ENCODE results near the gene KEL.

KEL gene

DNA sequence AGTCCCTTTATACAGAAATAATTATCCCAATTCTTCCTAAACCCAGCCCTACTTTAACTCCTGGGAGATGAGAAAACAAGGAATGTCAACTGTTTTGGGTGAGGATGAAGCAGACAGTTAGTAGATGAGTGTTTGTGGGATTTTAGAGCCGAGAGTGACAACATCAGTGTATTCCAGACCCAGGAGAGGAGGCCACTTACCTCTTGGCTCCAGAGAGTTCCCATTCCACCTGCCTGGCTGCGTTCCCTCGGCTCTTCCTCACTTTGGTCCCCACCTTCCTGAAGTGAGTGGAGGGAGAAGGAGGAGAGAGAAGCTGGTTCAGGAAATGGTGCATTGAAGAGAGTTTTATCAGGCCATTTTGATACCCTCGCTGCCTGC lies 579 bp downstream of the KEL start:
- no peak for DNase-seq

DNA sequence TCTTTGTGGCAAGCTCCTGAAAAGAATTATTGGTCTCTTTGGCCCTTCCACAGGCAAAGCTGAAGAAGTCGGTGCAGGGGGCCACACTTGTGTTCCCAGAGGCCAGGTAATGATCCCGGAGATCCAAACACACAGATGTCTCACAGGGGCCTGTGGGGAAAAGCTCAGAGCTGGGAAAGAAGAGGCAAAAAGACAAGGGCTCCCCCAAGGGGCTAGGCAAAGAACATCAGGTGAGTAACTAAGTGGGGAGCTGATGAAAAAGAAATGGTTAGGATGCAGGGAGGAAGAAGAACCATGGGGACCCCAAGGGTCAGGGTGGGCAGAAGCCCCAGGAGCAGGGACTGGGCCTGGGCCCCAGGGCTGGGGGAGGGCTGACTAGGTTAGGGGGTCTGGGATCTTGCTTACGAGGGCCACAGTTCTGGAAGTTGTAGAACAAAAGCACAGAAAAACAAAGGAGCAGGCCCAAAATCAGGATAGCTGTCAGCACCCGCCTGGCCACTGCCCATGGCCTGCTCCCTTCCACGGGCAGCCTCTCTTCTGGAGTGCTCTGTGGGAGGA lies 1.1 kb downstream of the KEL start:
- no peak for DNase-seq

DNA sequence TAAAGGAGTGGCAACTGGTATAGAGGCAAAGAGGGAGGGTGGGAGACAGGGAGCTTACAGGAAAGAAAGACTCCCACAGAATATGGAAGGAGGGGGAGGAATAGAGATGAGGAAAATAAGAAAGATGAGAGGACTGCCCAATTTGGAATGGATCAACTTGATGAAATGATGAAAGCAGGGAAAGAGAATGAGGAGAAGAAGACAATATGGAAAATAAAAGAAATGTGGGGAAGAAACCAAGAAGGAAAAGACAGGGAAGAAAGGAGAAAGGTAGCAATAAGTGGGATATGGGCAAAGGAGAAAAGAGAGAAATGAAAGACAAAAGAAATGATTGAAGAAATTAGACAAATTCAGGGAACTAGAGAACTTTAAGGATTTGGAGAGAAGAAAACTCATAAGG lies 3.0 kb downstream of the KEL start:
- DNase-seq: no peak

DNA sequence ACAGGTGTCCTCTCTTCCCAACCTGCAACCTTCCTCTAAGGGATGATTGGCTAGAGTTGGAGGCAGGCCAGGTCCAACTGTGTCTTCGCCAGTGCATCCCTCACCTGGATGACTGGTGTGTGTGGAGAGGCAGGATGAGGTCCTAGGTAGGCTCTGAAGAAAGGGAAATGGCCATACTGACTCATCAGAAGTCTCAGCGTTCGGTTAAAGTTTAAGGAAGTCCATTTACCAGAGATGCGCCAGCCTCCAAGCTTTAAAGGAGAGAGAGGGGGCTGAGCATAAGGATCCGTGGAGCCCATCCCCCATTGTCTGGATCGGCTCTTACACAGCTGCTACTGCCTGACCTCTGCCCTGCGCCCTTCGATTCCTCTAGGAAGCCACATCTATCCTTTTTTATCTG lies 4.4 kb downstream of the KEL start:
- no peak for DNase-seq

DNA sequence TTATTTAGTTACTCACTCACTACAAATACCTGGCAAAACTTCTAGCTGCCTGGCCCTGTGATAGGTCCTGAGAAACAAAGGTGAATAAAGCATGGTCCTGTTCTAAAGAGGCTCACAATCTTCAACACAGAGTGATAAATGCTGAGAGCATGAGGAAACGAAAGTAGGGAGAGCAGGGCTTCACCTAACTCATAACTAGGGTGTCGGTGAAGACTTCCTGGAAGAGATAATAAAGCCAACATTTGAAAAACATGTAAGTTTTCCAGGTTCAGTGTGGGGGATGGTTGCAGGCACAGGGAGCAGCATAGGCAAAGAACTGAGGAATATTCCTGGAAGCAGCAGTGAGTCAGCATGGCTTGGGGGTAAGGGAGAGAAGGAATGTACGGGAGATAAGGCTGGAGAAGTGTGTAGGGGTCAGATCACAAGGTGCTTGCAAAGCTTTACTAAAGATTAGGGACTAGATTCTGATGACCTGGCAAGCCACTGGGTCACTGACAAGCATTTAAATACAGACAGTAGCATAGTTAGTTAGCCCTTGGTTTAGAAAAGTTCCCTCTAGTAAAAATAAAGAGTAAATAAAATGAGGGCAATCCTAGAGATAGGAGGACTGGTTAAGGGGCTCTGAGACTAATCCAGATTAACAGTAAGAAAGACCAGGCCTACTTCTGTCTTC lies 5.1 kb downstream of the KEL start:
- DNase-seq: no peak

DNA sequence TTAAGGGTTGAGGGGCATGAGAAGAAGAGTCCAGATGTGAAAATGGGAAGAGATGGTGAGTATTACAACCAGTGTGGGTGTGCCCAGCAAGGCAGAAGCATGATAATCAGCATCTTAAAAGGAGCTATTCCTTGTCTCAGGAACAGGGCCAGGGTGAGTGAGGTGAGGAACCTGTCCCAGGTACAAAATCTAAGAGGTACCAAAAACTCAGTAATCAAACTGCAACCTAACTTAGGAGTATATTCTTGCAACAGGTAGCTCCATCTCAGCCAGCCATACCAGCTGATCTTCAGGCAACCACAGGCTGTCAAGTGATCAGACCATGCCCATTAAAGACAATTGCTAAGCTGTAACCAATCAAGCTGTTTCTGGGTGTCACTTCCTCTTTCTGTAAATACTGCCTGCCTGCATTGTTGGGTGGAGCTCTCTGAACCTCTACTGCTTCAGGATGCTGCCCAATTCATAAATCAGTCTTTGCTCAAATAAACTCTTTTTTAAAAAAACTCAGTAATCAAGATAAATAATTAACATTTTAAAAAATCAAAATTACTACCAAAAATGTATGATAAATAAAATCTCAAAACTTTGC lies 7.4 kb downstream of the KEL start:
- DNase-seq: no peak

DNA sequence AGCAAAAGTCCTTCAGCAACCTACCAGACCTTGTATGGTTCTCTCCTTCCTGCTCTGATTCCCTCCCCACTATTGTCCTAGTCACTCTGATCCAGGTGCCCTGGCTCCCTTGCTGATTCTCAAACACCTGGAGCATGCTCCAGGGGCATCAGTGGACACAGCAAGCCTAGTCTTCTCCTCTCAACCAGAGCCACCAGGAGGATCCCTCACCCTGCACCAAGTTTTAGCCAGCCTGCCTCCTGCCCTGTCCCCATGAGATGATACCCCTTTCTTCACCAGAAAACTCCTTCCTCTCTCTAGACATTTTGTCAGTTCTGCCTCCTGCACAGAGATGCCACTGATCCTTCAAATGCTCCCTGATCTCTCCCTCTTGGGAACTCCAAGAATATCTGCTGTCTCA lies 11.9 kb downstream of the KEL start:
- no peak for DNase-seq

DNA sequence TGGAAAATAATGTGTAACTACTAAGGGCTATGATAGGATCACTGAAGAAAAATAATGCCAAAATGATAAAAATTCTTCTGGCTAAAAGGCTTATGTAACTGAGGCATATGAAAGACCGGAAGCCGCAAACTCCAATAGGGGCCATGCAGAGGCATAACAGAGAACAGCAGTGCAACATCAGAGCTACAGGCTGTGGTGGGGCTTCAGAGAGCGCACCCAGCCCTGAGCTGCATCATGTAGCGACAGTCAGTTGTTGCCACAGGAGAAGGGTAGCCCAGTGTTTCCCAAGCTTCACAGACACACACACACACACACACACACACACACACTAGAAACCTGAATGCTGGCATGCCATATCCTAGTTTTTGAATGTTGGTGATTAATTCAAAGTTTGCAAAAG lies 13.6 kb downstream of the KEL start:
- DNase-seq: no peak

DNA sequence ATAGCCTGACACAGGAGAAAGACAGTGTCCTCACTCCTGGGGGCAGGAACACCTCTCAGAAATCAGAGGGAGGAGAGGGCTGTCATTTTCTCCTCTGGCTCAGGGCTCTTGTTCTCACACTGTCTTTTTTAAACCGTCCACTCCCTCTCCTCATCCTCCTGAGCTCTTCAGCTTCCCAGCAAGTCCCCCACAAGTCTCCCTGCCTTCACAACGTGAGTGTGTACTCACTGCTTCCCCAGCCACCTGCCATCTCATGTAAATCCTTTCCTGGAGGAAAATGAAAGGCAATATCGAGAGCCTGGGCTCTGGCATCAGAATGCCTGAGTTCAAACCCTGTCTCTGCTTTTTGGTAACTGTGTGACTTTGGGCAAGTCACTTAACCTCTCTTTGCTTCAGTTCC lies 17.2 kb downstream of the KEL start:
- DNase-seq: no peak

DNA sequence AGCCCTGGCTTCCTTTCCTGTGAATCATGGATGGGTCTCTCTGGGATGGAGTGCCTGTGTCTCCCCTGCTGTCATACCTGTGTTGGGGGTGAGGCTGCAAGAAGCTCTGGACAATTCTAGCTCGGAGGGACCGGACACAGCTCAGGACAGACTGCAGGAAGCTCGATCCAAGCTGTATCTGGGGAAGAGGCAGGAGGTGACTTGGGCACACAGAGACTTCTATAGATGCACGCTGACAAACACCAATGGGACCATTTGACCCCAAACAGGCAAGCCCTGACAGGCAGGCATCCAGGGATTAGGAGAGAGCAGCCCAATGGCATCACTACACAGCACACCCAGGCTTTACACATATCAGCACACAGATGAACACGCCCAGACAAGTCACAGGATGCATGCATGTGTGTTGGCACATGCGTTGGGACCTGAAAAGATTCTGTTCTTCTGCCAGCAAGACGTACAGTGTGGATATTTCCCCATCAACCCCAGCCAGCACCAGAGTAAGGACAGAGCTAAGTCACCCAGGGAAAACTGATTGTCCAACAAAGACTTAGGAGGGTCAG lies 18.4 kb downstream of the KEL start:
- no peak for DNase-seq

DNA sequence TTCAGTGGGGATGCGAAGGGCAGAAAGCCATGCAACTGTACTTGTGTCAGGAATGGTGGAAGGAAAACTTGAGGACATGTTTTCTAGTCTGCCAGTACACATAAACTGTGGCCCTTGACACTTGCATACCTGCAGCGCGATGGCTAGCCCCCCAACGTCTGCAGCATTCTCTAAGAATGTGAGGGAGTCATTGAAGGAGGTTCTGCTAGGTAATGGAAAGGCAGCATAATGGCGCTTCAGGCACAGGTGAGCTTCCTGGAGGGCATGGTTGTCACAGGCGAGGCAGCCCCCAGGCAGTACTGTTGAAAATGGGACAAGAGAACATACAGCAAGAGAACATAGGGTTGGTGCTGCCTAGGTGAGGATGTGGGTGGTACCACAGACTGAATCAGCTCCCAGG lies 19.4 kb downstream of the KEL start:
- DNase-seq: no peak

DNA sequence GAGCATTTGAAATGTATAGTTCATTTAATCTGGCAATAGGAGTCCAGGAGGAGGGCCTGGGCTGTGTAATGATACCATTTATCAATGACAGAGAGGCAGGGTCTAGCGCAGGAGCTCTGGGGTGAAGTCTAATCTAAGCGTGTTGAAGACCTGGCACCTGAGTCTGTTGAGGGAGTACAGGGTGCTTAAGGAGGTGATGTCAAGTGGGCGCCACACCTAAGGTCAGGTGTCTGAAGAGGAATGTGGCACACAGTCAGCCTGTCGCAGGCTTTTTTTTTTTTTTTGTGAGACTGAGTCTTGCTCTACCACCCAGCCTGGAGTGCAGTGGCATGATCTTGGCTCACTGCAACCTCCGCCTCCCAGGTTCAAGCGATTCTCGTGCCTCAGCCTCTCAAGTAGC lies 20.6 kb downstream of the KEL start:
- DNase-seq: no peak

DNA sequence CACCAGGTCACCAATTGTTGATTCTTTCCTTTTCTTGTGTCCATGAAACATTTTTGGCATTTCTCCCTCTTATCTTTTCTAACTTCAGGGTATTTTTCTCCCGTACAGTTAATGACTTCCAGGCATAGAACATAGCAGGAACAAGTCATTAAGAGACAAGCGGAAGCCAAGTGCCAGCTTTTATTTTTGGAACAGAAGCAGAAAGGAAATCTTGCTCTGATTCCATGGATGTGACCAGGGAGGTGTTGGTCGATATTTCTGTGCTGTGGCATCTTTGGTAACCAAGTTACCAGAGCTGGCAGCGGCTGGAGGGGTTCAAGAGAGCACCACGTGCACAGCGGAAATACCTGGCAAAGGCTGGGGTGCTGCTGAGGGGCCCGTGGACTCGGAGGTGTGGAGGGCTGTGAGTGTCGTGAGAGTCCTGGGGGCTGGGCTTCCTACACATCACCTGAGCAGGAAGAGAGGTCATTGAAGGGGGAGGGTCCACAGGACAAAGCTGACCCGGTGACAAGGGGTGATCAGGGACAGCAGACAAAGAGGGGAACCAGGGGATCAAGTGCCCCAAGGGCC lies 21.1 kb downstream of the KEL start:
- DNase-seq: no peak

DNA sequence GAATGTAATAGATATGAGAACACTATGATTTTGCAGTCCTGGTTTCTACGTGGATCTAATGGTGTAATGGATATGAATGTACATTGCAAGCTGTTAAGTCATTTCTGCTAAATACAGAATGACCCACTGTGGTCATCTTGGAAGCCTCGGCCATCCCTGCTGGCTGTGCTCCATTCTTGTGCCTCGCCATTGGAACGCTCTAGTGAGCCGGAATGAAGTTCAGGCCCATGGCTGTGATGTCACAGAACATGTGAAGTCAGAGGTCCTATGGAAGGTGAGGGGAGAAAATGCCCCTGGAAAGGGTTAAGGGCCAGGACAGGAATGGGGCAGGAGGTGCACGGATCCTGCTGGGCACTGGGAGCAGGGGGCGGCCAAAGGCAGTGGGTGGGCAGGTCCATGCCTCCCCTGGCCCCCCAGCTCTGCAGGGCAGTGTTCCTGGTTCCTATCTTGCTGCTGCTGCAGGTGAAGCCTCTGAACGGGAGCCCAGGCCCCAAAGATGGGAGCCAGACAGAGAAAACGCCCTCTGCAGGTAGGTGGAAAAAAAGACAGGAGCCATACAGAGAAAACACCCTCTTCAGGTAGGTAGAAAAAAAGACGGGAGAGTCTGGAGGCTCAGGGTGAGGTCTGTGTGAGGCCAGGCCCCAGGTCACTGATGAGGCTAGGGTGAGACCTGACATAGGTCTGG lies 22.8 kb downstream of the KEL start, which contains the start of gene LLCFC1:
LLCFC1 (plus strand) TSS at position 259 of the 685 bp plus-strand sequence; CDS start at position 397, 138 bp downstream.
- no peak for DNase-seq

DNA sequence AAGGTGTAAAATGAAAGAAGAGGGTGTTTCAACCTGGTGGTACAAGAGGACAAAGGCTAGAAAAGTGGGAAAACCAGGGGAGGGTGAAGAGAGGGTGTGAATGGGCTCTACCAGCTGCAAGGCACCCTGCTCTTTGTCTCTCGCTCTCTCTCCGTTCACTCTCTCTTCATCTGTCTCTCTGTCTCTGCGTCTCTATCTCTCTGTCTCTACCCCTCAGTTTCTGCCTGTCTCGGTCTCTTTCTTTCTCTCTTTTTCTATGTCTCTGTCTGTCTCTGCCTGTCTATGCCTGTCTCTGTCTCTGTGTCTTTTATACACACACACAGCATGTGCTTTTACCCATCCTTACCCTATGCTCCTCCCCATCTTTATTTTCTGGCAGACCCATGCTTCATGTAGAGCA lies 23.6 kb downstream of the KEL start:
- no peak for DNase-seq

DNA sequence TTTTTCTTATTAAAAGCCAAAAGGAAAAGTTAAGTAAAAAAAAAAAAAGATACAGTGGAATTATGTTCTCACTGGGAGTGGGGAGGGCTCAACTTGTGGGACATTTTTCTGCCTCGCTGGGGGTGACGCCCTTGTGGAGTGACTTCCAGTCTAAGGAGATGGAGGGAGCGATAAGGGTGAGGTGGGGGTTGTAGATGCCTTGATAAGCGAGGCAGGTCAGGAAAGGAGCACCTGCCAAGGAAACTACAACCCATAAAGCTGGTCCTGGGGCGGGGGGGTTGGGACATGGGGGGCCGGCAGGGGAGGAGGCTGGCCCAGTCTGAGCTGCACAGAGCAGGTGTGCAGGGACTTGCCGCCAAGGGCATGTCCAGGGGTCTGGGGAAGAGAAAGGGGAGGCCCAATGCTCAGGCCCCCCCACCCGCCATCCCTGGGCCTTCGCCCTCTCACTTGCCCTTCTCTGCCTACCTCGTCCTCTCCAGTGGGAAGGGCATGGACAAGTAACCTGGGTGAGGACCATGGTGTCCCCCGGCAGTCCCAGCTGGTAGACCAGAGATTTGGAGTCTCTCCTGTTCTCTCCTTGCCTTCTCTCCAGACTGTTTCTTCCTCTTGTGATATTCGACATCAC lies 26.1 kb downstream of the KEL start:
- DNase-seq: no peak

DNA sequence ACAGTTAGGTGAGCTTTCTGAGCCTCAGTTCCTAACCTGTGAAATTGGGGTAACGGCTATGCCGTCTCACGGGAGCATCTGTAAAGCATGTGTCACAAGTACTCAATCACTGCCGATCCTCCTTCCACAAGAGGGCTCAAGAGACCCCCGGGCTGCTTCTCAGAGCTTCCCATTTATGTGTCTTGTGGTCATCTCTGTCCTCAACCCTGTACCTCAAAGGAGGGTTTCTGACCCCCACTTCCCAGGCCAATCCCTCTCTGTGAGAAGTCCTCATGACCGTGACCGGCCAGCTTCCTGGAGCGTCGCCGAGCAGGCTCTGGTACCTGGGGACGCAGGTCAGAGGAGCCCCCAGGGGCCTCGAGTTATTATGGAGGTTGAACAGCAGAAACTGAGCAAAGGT lies 28.1 kb downstream of the KEL start:
- DNase-seq: no peak

DNA sequence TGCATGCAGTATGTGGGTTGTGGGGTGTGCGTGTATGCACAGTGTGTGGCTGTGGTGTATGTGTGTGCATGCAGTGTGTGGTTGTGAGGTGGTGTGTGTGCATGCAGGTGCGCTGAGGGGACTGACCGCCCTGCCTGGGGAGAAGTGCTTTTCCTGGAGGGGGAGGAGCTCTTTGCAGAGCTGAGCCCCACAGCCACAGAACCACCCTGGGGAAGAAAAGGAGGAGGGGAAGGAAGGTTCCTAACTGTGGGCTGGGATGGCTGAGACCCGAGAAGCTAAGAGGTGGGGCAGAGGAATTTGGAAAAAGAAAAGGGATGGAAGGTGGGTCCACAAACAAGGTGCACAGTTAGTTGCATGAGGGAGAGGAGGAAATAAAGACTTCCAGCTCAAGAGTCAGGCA lies 28.5 kb downstream of the KEL start, which contains the start of gene TRPV5:
TRPV5 (minus strand) TSS at position 123 of the 400 bp plus-strand sequence. CDS start 287 bp downstream, outside the sequence.
- no peak for DNase-seq

DNA sequence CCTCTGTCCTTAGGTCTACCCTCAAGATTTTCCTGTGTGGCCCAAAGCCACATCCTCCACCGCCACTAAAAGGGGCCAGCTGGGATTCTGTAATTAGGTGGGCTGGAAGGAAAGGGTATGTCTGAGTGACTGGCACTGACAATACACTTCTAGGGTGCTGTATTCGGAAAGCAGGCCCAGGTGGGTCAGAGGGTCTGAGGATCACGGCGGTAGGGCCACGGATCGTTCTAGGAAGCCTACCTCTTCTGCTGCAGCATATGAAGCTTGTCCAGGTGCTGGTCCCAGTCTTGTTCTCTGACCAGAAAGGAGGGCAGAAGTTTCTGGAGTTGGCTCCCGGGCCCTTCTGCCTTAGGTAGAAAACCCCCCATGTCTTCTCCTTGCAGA lies 29.1 kb downstream of the KEL start:
- no peak for DNase-seq

DNA sequence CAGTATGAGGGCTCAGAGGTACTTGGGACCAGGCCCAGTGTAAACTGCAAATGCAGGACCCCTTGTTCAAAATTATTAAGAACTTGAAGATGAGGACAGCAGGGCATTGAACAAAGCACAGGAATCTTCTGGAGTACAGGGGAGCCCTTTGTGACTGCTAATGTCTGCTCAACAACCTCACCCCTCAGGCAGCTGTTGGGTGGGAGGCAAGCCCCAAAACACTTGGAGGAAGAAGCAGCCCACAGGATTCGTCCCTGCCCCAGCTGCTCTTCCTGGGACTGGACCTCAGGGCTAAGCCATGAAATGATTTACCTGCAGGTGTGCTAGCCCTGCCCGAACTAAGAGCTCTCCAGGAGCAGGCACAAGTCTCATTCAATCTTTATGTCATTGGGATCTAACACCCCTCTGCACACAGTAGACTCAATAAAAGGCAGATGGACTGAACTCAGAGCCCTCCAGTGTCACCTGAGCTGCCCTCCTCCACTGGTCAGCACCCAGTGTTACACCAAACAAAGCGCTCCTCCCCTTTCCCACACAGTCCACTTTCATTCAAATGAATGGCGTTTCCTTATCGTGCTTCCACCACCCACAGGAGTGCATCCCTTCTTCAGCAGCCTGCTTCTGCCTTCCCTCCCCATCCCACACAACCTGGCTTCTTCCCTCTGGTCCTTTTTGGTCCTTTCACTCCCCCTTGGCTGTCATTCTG lies 29.6 kb downstream of the KEL start:
- no peak for DNase-seq

DNA sequence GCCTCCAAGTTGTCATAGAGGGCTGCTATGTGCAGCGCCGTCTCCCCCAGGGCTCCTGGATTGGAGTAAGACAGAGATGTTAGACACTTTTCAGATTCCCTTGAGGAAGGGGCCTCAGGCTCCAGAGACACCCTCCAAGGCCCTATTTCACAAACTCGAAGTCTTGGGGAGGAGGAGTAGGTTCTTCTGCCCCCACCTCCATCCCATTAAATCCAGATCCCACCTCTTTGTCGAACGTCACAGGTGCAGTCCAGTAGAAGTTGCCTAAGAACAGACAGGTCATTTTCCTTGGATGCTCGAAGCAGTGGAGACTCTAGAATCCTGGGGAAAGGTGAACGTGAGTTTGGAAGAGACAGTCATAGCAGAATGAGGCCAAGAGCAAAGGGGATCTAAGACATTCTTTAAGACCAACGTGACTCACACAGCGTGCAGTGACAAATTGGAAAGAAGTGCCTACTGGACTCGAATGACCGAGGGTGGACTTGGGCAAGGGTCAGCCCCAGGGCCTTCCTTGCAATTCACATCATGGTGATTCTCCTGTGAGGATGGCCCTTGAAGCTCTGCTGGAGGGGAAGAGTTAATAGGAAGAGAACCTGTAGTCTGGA lies 31.9 kb downstream of the KEL start:
- no peak for DNase-seq

DNA sequence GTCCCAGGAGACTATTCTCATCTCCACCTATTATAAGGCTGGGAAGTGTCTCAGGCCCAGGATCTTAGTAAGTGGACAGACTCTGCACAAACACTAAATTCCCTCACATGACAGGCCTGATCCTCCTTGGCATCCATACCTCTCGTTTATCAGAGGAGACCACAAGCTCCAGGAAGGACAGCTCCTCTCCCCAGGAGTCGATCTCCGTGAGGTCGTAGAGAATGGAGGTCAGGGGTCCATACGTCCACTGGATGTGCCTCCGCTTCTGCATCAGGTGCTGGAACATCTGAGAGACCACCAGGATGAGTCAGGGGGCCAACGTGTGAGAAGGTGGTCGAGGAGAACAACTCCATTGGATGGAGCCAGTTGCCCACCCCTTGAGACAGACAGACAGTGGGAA lies 34.2 kb downstream of the KEL start:
- no peak for DNase-seq
